Bronchial epithelial cell (primary cell): ENCODE data around the gene RNF145. TPM values are rescaled to one million over a fixed set of nuclear protein-coding genes. Genes with fewer than 3 reads are reported as not detected.

Experiments
- DNase-seq: peaks from one replicate; pipeline ENCODE4 v3.0.0-alpha.2; 2010; ENCODE audit warnings: low read depth
- FAIRE-seq: peaks from 2 replicates; lab custom pipeline; 2011; peaks lifted over from hg19 to GRCh38; lab: Jason Lieb, UNC
- H3K27me3 ChIP-seq: 2 replicates; pipeline ENCODE4 v1.5.1; 2011; ENCODE audit warnings: low read length; ENCODE audit not compliant: control insufficient read depth, insufficient read depth
- H3K36me3 ChIP-seq: 2 replicates; pipeline ENCODE4 v1.5.1; 2011; ENCODE audit warnings: low read length; ENCODE audit not compliant: control insufficient read depth, insufficient read depth
- H3K4me3 ChIP-seq: 2 replicates; pipeline ENCODE4 v1.5.1; 2011; ENCODE audit warnings: mild to moderate bottlenecking, low read depth, low read length, control low read depth
- CTCF ChIP-seq: IDR thresholded peaks from 2 replicates; pipeline ENCODE4 v1.5.1; 2011; ENCODE audit warnings: mild to moderate bottlenecking, moderate library complexity, low read length, control low read depth, inconsistent platforms; ENCODE audit not compliant: insufficient read depth, severe bottlenecking
- total RNA-seq: library from RNA; depleted of rRNA; stranded (reverse); fragments of >200 nt; gene quantifications from 2 replicates; pipeline ENCODE4 v1.2.1, GENCODE V29; 2014

RNF145 gene
- total RNA-seq, 1 donor from 2014 or later = 84.2 TPM

GRCh38 chr5:159113405-159113804 is 95.9 kb downstream of the RNF145 start:
- no peak overlapping the region for H3K4me3 ChIP-seq
- TF ChIP-seq CTCF = no peak
- no peaks in the 10 kb centered on the region for H3K27me3 ChIP-seq
- DNase-seq (no peak), FAIRE-seq (no peak)
- H3K36me3 ChIP-seq = no peaks in the 10 kb centered on the region

- FAIRE-seq = no peak
- Histone ChIP-seq H3K27me3 (no peaks in the 10 kb centered on the region), H3K4me3 (no peak overlapping the region), H3K36me3 (no peaks in the 10 kb centered on the region)
- no peak for DNase-seq
- TF ChIP-seq CTCF = no peak
These were observed 96.9 kb downstream of the RNF145 start for GRCh38 chr5:159112436-159112835.

Other genes with a start within 250 kb of the RNF145 start
- not detected in 2 replicates for gene EBF1, start 109.6 kb downstream of the RNF145 start, total RNA-seq
- gene UBLCP1, start 53.7 kb upstream of the RNF145 start, total RNA-seq = 14.5 and 39.3 TPM in 2 replicates
- gene IL12B, start 120.9 kb upstream of the RNF145 start, total RNA-seq = under 0.01 TPM in 1 of 2 replicates, not detected in the other